IMR-90 (cell line): ENCODE data around the gene ARPP21. TPM values are rescaled to one million over a fixed set of nuclear protein-coding genes. Genes with fewer than 3 reads are reported as not detected.

ENCODE experiments used
- ATAC-seq: fragments of 200-7000 bp; cut with Tn5 transposase; 2 replicates; pipeline ENCODE4 v1.9.1; 2020; ENCODE audit warnings: low read depth, mild to moderate bottlenecking, moderate library complexity
- BruUV-seq: library from RNA; stranded (reverse); fragments of 400-500 nt; replicated peaks from 2 replicates; lab custom pipeline; 2021; lab: Mats Ljungman, UMichigan
- CTCF ChIA-PET: fragments of 300-600 bp; formaldehyde crosslinking; extraction: SDS; loops from one replicate; lab custom pipeline; 2021; ENCODE audit warnings: antibody characterized with exemption; lab: Yijun Ruan, JAX
- POLR2A ChIA-PET: fragments of 300-600 bp; sonication (Branson Sonifier 250); formaldehyde crosslinking; loops from one replicate; lab custom pipeline; 2022; ENCODE audit warnings: antibody characterized with exemption; ENCODE audit not compliant: unreplicated experiment; lab: Charles Lee
- DNase-seq: peaks from one replicate; pipeline ENCODE4 v3.0.0; 2013
- H2AFZ ChIP-seq: replicated peaks from 2 replicates; pipeline ENCODE3; 2013; ENCODE audit warnings: low read length, mild to moderate bottlenecking; ENCODE audit not compliant: poor library complexity
- H2AK5ac ChIP-seq: 2 replicates; pipeline ENCODE4 v1.6.1; 2013; ENCODE audit warnings: low read depth, low read length, inconsistent platforms
- H2AK9ac ChIP-seq: replicated peaks from 2 replicates; pipeline ENCODE3; 2013; ENCODE audit warnings: mild to moderate bottlenecking, low read depth, low read length, moderate library complexity; ENCODE audit not compliant: poor library complexity
- H2BK120ac ChIP-seq: 2 replicates; pipeline ENCODE4 v1.6.1; 2013; ENCODE audit warnings: low read depth, low read length, inconsistent platforms
- H2BK15ac ChIP-seq: 3 replicates; pipeline ENCODE4 v1.6.1; 2013; ENCODE audit warnings: low read depth, low read length, inconsistent platforms
- H2BK20ac ChIP-seq: 2 replicates; pipeline ENCODE4 v1.6.1; 2013; ENCODE audit warnings: low read depth, mild to moderate bottlenecking, inconsistent platforms, low read length, moderate library complexity
- H2BK5ac ChIP-seq: 2 replicates; pipeline ENCODE4 v1.6.1; 2013; ENCODE audit warnings: mild to moderate bottlenecking, low read depth, low read length, inconsistent platforms; ENCODE audit not compliant: poor library complexity, severe bottlenecking
- H3K14ac ChIP-seq: replicated peaks from 2 replicates; pipeline ENCODE4 v1.6.1; 2013; ENCODE audit warnings: low read depth, low read length, inconsistent platforms
- H3K18ac ChIP-seq: 2 replicates; pipeline ENCODE4 v1.6.1; 2013; ENCODE audit warnings: low read depth, low read length, control low read depth
- H3K23ac ChIP-seq: 2 replicates; pipeline ENCODE4 v1.6.1; 2013; ENCODE audit warnings: low read depth, low read length, inconsistent platforms
- H3K27ac ChIP-seq: 2 replicates; pipeline ENCODE4 v1.5.1; 2013; ENCODE audit warnings: mild to moderate bottlenecking, control low read depth, low read length; ENCODE audit not compliant: insufficient read depth
- H3K27me3 ChIP-seq: 2 replicates; pipeline ENCODE4 v1.6.1; 2013; ENCODE audit warnings: low read length; ENCODE audit not compliant: control insufficient read depth, insufficient read depth
- H3K36me3 ChIP-seq: 2 replicates; pipeline ENCODE4 v1.6.1; 2013; ENCODE audit warnings: low read length, mixed read lengths; ENCODE audit not compliant: control insufficient read depth, insufficient read depth
- H3K4ac ChIP-seq: 2 replicates; pipeline ENCODE4 v1.6.1; 2013; ENCODE audit warnings: low read depth, low read length, inconsistent platforms
- H3K4me1 ChIP-seq: 2 replicates; pipeline ENCODE4 v1.6.1; 2013; ENCODE audit warnings: low read length, mixed read lengths; ENCODE audit not compliant: control insufficient read depth, insufficient read depth
- H3K4me2 ChIP-seq: 2 replicates; pipeline ENCODE4 v1.6.1; 2013; ENCODE audit warnings: low read depth, mild to moderate bottlenecking, control low read depth, low read length, moderate library complexity
- H3K4me3 ChIP-seq: 2 replicates; pipeline ENCODE4 v1.5.1; 2013; ENCODE audit warnings: low read depth, mild to moderate bottlenecking, control low read depth, low read length, moderate library complexity; ENCODE audit not compliant: insufficient read depth
- H3K56ac ChIP-seq: 2 replicates; pipeline ENCODE4 v1.6.1; 2013; ENCODE audit warnings: low read length, inconsistent platforms; ENCODE audit not compliant: insufficient read depth; ENCODE audit errors: extremely low read depth
- H3K79me1 ChIP-seq, 2 experiments: 2 replicates each; pipeline ENCODE4 v1.6.1; 2013; ENCODE audit warnings: low read length in 2 of 2, inconsistent platforms in 1 of 2, low read depth in 1 of 2
- H3K9ac ChIP-seq: 2 replicates; pipeline ENCODE4 v1.6.1; 2013; ENCODE audit warnings: low read depth, low read length, control low read depth
- H3K9me1 ChIP-seq: 2 replicates; pipeline ENCODE4 v1.6.1; 2013; ENCODE audit warnings: low read length, inconsistent platforms; ENCODE audit not compliant: insufficient read depth
- H3K9me3 ChIP-seq: 2 replicates; pipeline ENCODE4 v1.6.1; 2013; ENCODE audit warnings: low read length; ENCODE audit not compliant: control insufficient read depth, insufficient read depth
- H4K20me1 ChIP-seq: 2 replicates; pipeline ENCODE4 v1.6.1; 2013; ENCODE audit warnings: low read length, inconsistent platforms; ENCODE audit not compliant: insufficient read depth
- H4K5ac ChIP-seq: 2 replicates; pipeline ENCODE4 v1.6.1; 2013; ENCODE audit warnings: mild to moderate bottlenecking, low read depth, low read length, control low read depth
- H4K8ac ChIP-seq, 2 experiments: 2 replicates each; pipeline ENCODE4 v1.6.1; 2013; ENCODE audit warnings: low read depth in 2 of 2, low read length in 2 of 2, control low read depth in 1 of 2, inconsistent platforms in 1 of 2
- H4K91ac ChIP-seq: 2 replicates; pipeline ENCODE4 v1.6.1; 2013; ENCODE audit warnings: low read depth, low read length, inconsistent platforms; ENCODE audit not compliant: insufficient read depth
- BHLHE40 ChIP-seq: fragments of 150-350 bp; IDR thresholded peaks from 2 replicates; pipeline ENCODE4 v1.6.1; 2016; ENCODE audit warnings: mild to moderate bottlenecking, low read depth, low read length
- FOS ChIP-seq: fragments of 150-350 bp; IDR thresholded peaks from 2 replicates; pipeline ENCODE4 v1.6.1; 2016; ENCODE audit warnings: low read depth, low read length
- MAZ ChIP-seq: IDR thresholded peaks from 2 replicates; pipeline ENCODE4 v1.6.1; 2012; ENCODE audit warnings: low read depth, mild to moderate bottlenecking, low read length, improper control_type of control experiment, moderate library complexity, borderline replicate concordance
- MXI1 ChIP-seq: IDR thresholded peaks from 2 replicates; pipeline ENCODE4 v1.6.1; 2012; ENCODE audit warnings: low read depth, mild to moderate bottlenecking, low read length, moderate library complexity, borderline replicate concordance
- POLR2A ChIP-seq: IDR thresholded peaks from 2 replicates; pipeline ENCODE4 v1.6.1; 2012; ENCODE audit warnings: mild to moderate bottlenecking, low read depth, low read length
- RAD21 ChIP-seq: IDR thresholded peaks from 2 replicates; pipeline ENCODE4 v1.6.1; 2012; ENCODE audit warnings: low read length, improper control_type of control experiment
- WGBS, 2 experiments: methylation state at CpG; one replicate each; pipeline versions ENCODE4 v1.1.5 to v1.1.7; 2013; ENCODE audit warnings: missing lambda C conversion rate in 2 of 2; ENCODE audit not compliant: insufficient read length in 1 of 2; ENCODE audit errors: extremely low coverage in 2 of 2; 5-methylcytosine and 5-hydroxymethylcytosine counted together
- dilution Hi-C: fragments of 300-500 bp; cut with HindIII; formaldehyde crosslinking; loops from one replicate; pipeline ENCODE4 v1.14.3; 2018; ENCODE audit warnings: low sequenced_read_pairs; ENCODE audit not compliant: unreplicated experiment
- in situ Hi-C: fragments of 300-500 bp; cut with MboI; formaldehyde crosslinking; loops from 3 replicates; pipeline ENCODE4 v1.14.3; 2019; ENCODE audit warnings: low sequenced_read_pairs, inconsistent platforms, mixed read lengths
- intact Hi-C: fragments of 100-400 bp; cut with micrococcal nuclease; formaldehyde crosslinking; loops from 2 replicates; pipeline ENCODE4 v1.10.0; 2022
- polyA plus RNA-seq, 3 experiments: library from polyadenylated mRNA; depleted of rRNA; stranded (reverse); fragments of >200 nt; gene quantifications; 2 replicates each; pipeline ENCODE4 v1.2.3, GENCODE V29; 2012; ENCODE audit warnings: low replicate concordance in 1 of 3
- total RNA-seq: library from RNA; depleted of rRNA; stranded (reverse); fragments of >200 nt; gene quantifications from 2 replicates; pipeline ENCODE4 v1.2.3, GENCODE V29; 2012
- TF ChIP-seq, protein P1 (sequence below): conservative IDR thresholded peaks from 2 replicates; pipeline ENCODE4 v1.5.1; 2012; ENCODE audit warnings: mild to moderate bottlenecking, low read depth, low read length, improper control_type of control experiment
- TF ChIP-seq, protein P2 (sequence below): fragments of 150-350 bp; IDR thresholded peaks from 2 replicates; pipeline ENCODE4 v1.6.1; 2017; ENCODE audit warnings: mild to moderate bottlenecking, antibody characterized with exemption, low read length, low read depth

Gene ARPP21
- total and polyA plus RNA-seq, 2 of the 4 experiments (the other 2 are of a cell fraction), result not detected

DNA sequence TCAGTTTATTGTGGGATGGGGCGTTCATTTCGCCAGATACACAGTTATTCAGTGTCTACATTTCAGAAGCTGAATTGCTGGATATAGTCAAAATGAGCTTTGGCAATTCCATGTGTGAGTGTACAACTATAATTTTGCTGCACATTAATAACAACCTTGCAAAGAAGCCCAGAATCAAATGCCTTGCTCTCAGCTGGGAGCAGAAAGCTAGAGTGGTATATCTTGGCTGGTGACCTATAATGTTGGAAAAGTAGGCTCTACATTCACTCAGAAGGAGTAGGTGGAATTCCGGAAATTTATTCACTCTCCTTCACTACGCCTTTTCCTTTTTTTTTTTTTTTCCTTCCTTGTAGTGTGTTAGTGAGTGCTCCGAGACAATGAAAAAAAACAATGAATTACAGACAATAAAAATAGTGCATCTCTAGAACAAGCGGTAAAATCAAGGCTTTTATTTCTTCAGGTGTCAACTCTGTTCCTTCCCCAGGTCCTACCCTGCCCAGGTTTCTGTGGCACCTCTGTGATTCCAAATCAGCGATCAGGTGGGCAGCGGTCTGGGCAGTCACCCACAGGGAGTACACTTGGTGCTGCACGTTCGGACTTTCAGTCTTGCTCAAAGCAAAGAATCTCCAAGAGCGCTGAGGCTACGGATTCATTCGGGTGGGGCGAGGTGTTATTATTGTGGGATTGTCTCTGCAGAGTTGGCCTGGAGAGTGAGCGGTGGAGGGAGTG, 910 bp upstream of the ARPP21 start:
- Histone ChIP-seq H3K23ac (no peak overlapping the region), H2BK120ac (no peak overlapping the region), H3K4me1 (no peaks in the 10 kb centered on the region), H2AFZ (no peak overlapping the region), H3K9me3 (peaks cover 2% of the 10 kb centered on the region), H3K36me3 (no peaks in the 10 kb centered on the region), H3K4ac (no peak overlapping the region), H2BK5ac (no peak overlapping the region), H3K4me2 (no peak overlapping the region), H4K5ac (no peak overlapping the region), H4K20me1 (no peaks in the 10 kb centered on the region), H3K9me1 (no peaks in the 10 kb centered on the region), H2BK15ac (no peak overlapping the region), H4K8ac (no peak overlapping the region), H3K14ac (no peak overlapping the region), H3K4me3 (no peak overlapping the region), H3K27ac (no peak overlapping the region), H3K18ac (no peak overlapping the region), H2AK5ac (no peak overlapping the region), H4K91ac (no peak overlapping the region), H3K79me1 (no peaks in the 10 kb centered on the region), H2BK20ac (no peak overlapping the region), H3K9ac (no peak overlapping the region), H2AK9ac (no peak overlapping the region), H3K27me3 (no peaks in the 10 kb centered on the region; the same call in none of the 2 replicates), H3K56ac (no peak overlapping the region)
- ATAC-seq (no peak), DNase-seq (no peak)
- POLR2A ChIA-PET, result no interaction called here
- no CpG with 5 or more reads among the region's 15 CpGs for WGBS, 2 experiments
- intact Hi-C loops, result no loop called here
- BruUV-seq, result no TSS peak
- TF ChIP-seq, protein P1, sequence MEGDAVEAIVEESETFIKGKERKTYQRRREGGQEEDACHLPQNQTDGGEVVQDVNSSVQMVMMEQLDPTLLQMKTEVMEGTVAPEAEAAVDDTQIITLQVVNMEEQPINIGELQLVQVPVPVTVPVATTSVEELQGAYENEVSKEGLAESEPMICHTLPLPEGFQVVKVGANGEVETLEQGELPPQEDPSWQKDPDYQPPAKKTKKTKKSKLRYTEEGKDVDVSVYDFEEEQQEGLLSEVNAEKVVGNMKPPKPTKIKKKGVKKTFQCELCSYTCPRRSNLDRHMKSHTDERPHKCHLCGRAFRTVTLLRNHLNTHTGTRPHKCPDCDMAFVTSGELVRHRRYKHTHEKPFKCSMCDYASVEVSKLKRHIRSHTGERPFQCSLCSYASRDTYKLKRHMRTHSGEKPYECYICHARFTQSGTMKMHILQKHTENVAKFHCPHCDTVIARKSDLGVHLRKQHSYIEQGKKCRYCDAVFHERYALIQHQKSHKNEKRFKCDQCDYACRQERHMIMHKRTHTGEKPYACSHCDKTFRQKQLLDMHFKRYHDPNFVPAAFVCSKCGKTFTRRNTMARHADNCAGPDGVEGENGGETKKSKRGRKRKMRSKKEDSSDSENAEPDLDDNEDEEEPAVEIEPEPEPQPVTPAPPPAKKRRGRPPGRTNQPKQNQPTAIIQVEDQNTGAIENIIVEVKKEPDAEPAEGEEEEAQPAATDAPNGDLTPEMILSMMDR, result no peak
- TF ChIP-seq POLR2A, result no peak
- TF ChIP-seq RAD21, result no peak
- TF ChIP-seq, protein P2, sequence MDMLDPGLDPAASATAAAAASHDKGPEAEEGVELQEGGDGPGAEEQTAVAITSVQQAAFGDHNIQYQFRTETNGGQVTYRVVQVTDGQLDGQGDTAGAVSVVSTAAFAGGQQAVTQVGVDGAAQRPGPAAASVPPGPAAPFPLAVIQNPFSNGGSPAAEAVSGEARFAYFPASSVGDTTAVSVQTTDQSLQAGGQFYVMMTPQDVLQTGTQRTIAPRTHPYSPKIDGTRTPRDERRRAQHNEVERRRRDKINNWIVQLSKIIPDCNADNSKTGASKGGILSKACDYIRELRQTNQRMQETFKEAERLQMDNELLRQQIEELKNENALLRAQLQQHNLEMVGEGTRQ, result no peak
- no peak for TF ChIP-seq MXI1
- TF ChIP-seq MAZ, result no peak
- TF ChIP-seq FOS, result no peak
- no peak for TF ChIP-seq BHLHE40
- in situ Hi-C loops, result no loop called here
- CTCF ChIA-PET, result no interaction called here
- dilution Hi-C loops, result no loop called here
